GM12864 (cell line): Measurements from ENCODE around the gene ZGPAT.
"Not testable (repeated sequence)": the region's sequence is repeated elsewhere in the genome, so short reads cannot be mapped to it uniquely, and the experiment has no call there.

Experiments used
- DNase-seq: peaks from one replicate; pipeline ENCODE4 v3.0.0-alpha.2; 2011; ENCODE audit warnings: low read depth
- H3K4me3 ChIP-seq: 2 replicates; pipeline ENCODE4 v1.5.1; 2011; ENCODE audit warnings: mild to moderate bottlenecking, low read depth, low read length, control low read depth
- CTCF ChIP-seq: IDR thresholded peaks from 2 replicates; pipeline ENCODE4 v1.5.1; 2011; ENCODE audit warnings: low read depth, mild to moderate bottlenecking, moderate library complexity, low read length, control low read depth, inconsistent platforms; ENCODE audit errors: missing control alignments

The ZGPAT gene

GRCh38 chr20:63773571-63774241, 65.9 kb downstream of the ZGPAT start:
- no peak overlapping the region for H3K4me3 ChIP-seq
- no peak for TF ChIP-seq CTCF
- DNase-seq: no peak

GRCh38 chr20:63774306-63774705, 66.5 kb downstream of the ZGPAT start:
- H3K4me3 ChIP-seq: no peak overlapping the region
- no peak for TF ChIP-seq CTCF
- DNase-seq: no peak

GRCh38 chr20:63775096-63775978, 67.5 kb downstream of the ZGPAT start:
- TF ChIP-seq CTCF: peak; percentile 31
- DNase-seq: no peak
- no peak overlapping the region for H3K4me3 ChIP-seq

GRCh38 chr20:63776875-63777274, 69.0 kb downstream of the ZGPAT start:
- not testable (repeated sequence) for DNase-seq, H3K4me3 ChIP-seq

GRCh38 chr20:63777614-63778013, 69.8 kb downstream of the ZGPAT start:
- DNase-seq: no peak
- TF ChIP-seq CTCF: no peak
- no peak overlapping the region for H3K4me3 ChIP-seq

- TF ChIP-seq CTCF: no peak
- H3K4me3 ChIP-seq: no peak overlapping the region
- no peak for DNase-seq
Observed at GRCh38 chr20:63778034-63778752, 70.4 kb downstream of the ZGPAT start.

- DNase-seq: no peak
- no peak for TF ChIP-seq CTCF
- no peak overlapping the region for H3K4me3 ChIP-seq
Observed at GRCh38 chr20:63778857-63779256, 71.0 kb downstream of the ZGPAT start.
